Gastrocnemius medialis (tissue), 4 donors: ENCODE results near the gene FNDC3B.

ENCODE experiments used
- POLR2A ChIP-seq, 2 donors: fragments of 450-650 bp; IDR thresholded peaks; one replicate each; pipeline ENCODE4 v1.6.1; 2017; ENCODE audit warnings: antibody characterized with exemption in 2 of 2, mild to moderate bottlenecking in 2 of 2, moderate library complexity in 2 of 2
- TF ChIP-seq, protein P1 (sequence below), 5 experiments: fragments of 450-650 bp in 3 of 5; fragments of 200-600 bp in 2 of 5; sonication (generic) in 2 of 5; IDR thresholded peaks in 4 of 5; conservative IDR thresholded peaks in 1 of 5; 1 replicate in 4 of 5; 2 replicates in 1 of 5; pipeline ENCODE4 v1.5.1; 2016 to 2019; ENCODE audit warnings: antibody characterized with exemption in 5 of 5, mild to moderate bottlenecking in 3 of 5, moderate library complexity in 3 of 5

DNA sequence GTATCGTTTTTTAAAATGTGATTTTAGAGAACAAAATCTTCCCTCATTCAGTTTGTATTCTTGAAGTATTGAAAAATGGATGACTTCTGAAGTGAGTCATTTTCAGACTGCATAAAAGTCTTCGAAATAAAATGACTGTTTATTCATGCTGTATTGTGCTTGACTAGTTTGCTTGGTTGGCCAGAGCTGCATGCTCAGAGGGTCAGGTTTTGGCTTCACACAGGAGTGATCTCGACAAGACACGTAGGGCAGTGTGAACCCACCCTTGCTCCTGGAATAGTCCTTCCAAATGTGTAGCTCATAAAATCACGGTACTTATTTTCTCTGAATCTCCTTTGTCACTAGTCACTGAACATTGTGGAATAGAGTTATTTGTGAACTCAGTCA, 73.3 kb downstream of the FNDC3B start:
- TF ChIP-seq, protein P1, sequence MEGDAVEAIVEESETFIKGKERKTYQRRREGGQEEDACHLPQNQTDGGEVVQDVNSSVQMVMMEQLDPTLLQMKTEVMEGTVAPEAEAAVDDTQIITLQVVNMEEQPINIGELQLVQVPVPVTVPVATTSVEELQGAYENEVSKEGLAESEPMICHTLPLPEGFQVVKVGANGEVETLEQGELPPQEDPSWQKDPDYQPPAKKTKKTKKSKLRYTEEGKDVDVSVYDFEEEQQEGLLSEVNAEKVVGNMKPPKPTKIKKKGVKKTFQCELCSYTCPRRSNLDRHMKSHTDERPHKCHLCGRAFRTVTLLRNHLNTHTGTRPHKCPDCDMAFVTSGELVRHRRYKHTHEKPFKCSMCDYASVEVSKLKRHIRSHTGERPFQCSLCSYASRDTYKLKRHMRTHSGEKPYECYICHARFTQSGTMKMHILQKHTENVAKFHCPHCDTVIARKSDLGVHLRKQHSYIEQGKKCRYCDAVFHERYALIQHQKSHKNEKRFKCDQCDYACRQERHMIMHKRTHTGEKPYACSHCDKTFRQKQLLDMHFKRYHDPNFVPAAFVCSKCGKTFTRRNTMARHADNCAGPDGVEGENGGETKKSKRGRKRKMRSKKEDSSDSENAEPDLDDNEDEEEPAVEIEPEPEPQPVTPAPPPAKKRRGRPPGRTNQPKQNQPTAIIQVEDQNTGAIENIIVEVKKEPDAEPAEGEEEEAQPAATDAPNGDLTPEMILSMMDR (IDR thresholded peaks at IDR 0.05 in 4 of 5, conservative IDR thresholded peaks at IDR 0.05 in 1 of 5): no peak
- TF ChIP-seq POLR2A (IDR thresholded peaks at IDR 0.05): no peak
